Lung (tissue), 12 donors: ENCODE measurements around the gene PAPSS2. TPM values are rescaled to one million over a fixed set of nuclear protein-coding genes. Genes with fewer than 3 reads are reported as not detected.
"Not testable (repeated sequence)": the region's sequence is repeated elsewhere in the genome, so short reads cannot be mapped to it uniquely, and the experiment has no call there.

Experiments
- ATAC-seq: fragments of 200-7000 bp; cut with Tn5 transposase; one replicate; pipeline ENCODE4 v1.9.1; 2020; ENCODE audit warnings: moderate number of reproducible peaks; ENCODE audit not compliant: insufficient read depth, low FRiP score
- DNase-seq, 3 donors: peaks; one replicate each; pipeline ENCODE4 v3.0.0-alpha.2; 2013 to 2017
- H3K27ac ChIP-seq, 2 donors: one replicate each; pipeline ENCODE4 v1.5.1; 2013; ENCODE audit warnings: mild to moderate bottlenecking in 2 of 2, moderate library complexity in 2 of 2, control low read depth in 1 of 2, inconsistent platforms in 1 of 2, low read depth in 1 of 2, low read length in 1 of 2
- H3K27me3 ChIP-seq, 3 donors: one replicate each; pipeline ENCODE4 v1.5.1; 2013; ENCODE audit warnings: low read length in 2 of 3; ENCODE audit not compliant: control insufficient read depth in 3 of 3, insufficient read depth in 3 of 3
- H3K36me3 ChIP-seq, 4 donors: one replicate each; pipeline ENCODE4 v1.5.1; 2013; ENCODE audit warnings: low read length in 4 of 4, mild to moderate bottlenecking in 1 of 4, moderate library complexity in 1 of 4; ENCODE audit not compliant: control insufficient read depth in 4 of 4, insufficient read depth in 4 of 4
- H3K4me1 ChIP-seq, 5 donors: one replicate each; pipeline ENCODE4 v1.5.1; 2013; ENCODE audit warnings: low read length in 5 of 5, mild to moderate bottlenecking in 2 of 5, moderate library complexity in 1 of 5; ENCODE audit not compliant: control insufficient read depth in 5 of 5, insufficient read depth in 5 of 5
- H3K4me3 ChIP-seq: one replicate; pipeline ENCODE4 v1.5.1; 2013; ENCODE audit warnings: mild to moderate bottlenecking, control low read depth, moderate library complexity
- H3K9ac ChIP-seq, 2 donors: one replicate each; pipeline ENCODE4 v1.5.1; 2013; ENCODE audit warnings: low read length in 2 of 2, control low read depth in 1 of 2; ENCODE audit not compliant: insufficient read depth in 1 of 2
- H3K9me3 ChIP-seq, 4 donors: one replicate each; pipeline ENCODE4 v1.5.1; 2013; ENCODE audit warnings: low read length in 3 of 4, mild to moderate bottlenecking in 1 of 4, moderate library complexity in 1 of 4; ENCODE audit not compliant: control insufficient read depth in 4 of 4, insufficient read depth in 3 of 4
- CTCF ChIP-seq: IDR thresholded peaks from 2 replicates; pipeline ENCODE4 v1.5.1; 2012; ENCODE audit warnings: mild to moderate bottlenecking; ENCODE audit errors: control extremely low read depth, extremely low read depth
- WGBS, 2 donors: extraction: QIAGEN DNeasy Blood & Tissue Kit; methylation state at CpG; one replicate each; pipeline ENCODE4 v1.1.7; 2013; 5-methylcytosine and 5-hydroxymethylcytosine counted together
- polyA plus RNA-seq, 2 donors: library from polyadenylated mRNA; stranded (reverse); fragments of 200-250 nt; gene quantifications; one replicate each; pipeline ENCODE4 v1.2.1, GENCODE V29; 2013
- total RNA-seq, 2 donors: library from RNA; depleted of rRNA in 1 of 2; stranded (reverse); fragments of >200 nt in 1 of 2; gene quantifications; one replicate each; pipeline ENCODE4 v1.2.1, GENCODE V29; 2014 to 2021
- donor health status: control.
- donor health status: control.
- donor health status: Bipolar disorder and iron deficiency.
- donor health status: healthy.
- donor health status: DM: yes; HTN: yes; CAD: no.

The PAPSS2 gene
- total and polyA plus RNA-seq, 4 donors = 29.0 to 107 (median 81.1) TPM

GRCh38 chr10:87744606-87745005, 84.9 kb downstream of the PAPSS2 start:
- H3K9ac ChIP-seq = no peak overlapping the region
- H3K36me3 ChIP-seq = peaks cover 0 to 27% (median 17%) of the 10 kb centered on the region in 4 donors
- no peak for ATAC-seq
- TF ChIP-seq CTCF = no peak
- no peak for DNase-seq
- H3K9me3 ChIP-seq = no peaks in the 10 kb centered on the region
- H3K4me1 ChIP-seq = peaks cover 0 to 4% (median 0%) of the 10 kb centered on the region in 5 donors
- WGBS, 2 donors = 97 to 98% methylated on average over 2 of the region's 2 CpGs
- H3K27me3 ChIP-seq = no peaks in the 10 kb centered on the region
- no peak overlapping the region for H3K27ac ChIP-seq
- no peak overlapping the region for H3K4me3 ChIP-seq

GRCh38 chr10:87746911-87747310, 87.2 kb downstream of the PAPSS2 start:
- WGBS, 2 donors = 68 to 77% methylated on average over 4 of the region's 4 CpGs

GRCh38 chr10:87748244-87748643, 88.6 kb downstream of the PAPSS2 start:
- not testable (repeated sequence) for H3K9me3 ChIP-seq

More at GRCh38 chr10:87746911-87747310, 87.2 kb downstream of the PAPSS2 start:
- Histone ChIP-seq H3K27me3 (no peaks in the 10 kb centered on the region), H3K9ac (no peak overlapping the region), H3K9me3 (no peaks in the 10 kb centered on the region), H3K36me3 (peaks cover 0 to 27% (median 15%) of the 10 kb centered on the region in 4 donors), H3K4me1 (peaks cover 0 to 2% (median 0%) of the 10 kb centered on the region in 5 donors), H3K4me3 (no peak overlapping the region), H3K27ac (no peak overlapping the region)
- DNase-seq (no peak), ATAC-seq (no peak)
- no peak for TF ChIP-seq CTCF

GRCh38 chr10:87750001-87750671, 90.5 kb downstream of the PAPSS2 start:
- DNase-seq (no peak), ATAC-seq (no peak)
- Histone ChIP-seq H3K9me3 (no peaks in the 10 kb centered on the region), H3K4me3 (no peak overlapping the region), H3K4me1 (no peaks in the 10 kb centered on the region), H3K9ac (no peak overlapping the region), H3K36me3 (peaks cover 4 to 22% (median 10%) of the 10 kb centered on the region in 4 donors), H3K27me3 (no peaks in the 10 kb centered on the region), H3K27ac (no peak overlapping the region)
- WGBS, 2 donors = 56 to 64% methylated on average over 5 of the region's 5 CpGs
- no peak for TF ChIP-seq CTCF

More at GRCh38 chr10:87748244-87748643, 88.6 kb downstream of the PAPSS2 start:
- ATAC-seq, DNase-seq, H3K9ac ChIP-seq, H3K4me1 ChIP-seq, H3K27ac ChIP-seq, H3K4me3 ChIP-seq, H3K27me3 ChIP-seq: not testable (repeated sequence)
- 87% methylated on average over 4 of the region's 4 CpGs for WGBS, 2 donors
- H3K36me3 ChIP-seq = peaks cover 0 to 23% (median 15%) of the 10 kb centered on the region in 4 donors
